ENCODE results near the gene SNX1.

Gene SNX1

GRCh38 chr15:64161688-64162477 lies 66.1 kb downstream of the SNX1 start:
- Histone ChIP-seq H3K79me2 (no peaks in the 10 kb centered on the region), H3K4me2 (ENCODE audit: low read length) (peak overlapping the region; percentile 86), H3K4me1 (no peaks in the 10 kb centered on the region), H2AFZ (no peak overlapping the region), H3K27ac (peak overlapping the region; percentile 77), H3K27me3 (ENCODE audit: control insufficient read depth, insufficient read depth, low read length) (no peaks in the 10 kb centered on the region), H3K9ac (no peak overlapping the region), H3K4me3 (ENCODE audit: low read depth, low read length) (peak overlapping the region; percentile 95), H3K9me3 (ENCODE audit: control insufficient read depth, low read length) (no peaks in the 10 kb centered on the region), H3K36me3 (ENCODE audit: control insufficient read depth, insufficient read depth, low read length) (no peaks in the 10 kb centered on the region)
- no peak for TF ChIP-seq CTCF (IDR thresholded peaks at IDR 0.05)

- no peaks in the 10 kb centered on the region for H3K9me3 ChIP-seq (ENCODE audit: control insufficient read depth, low read length)
- H3K4me2 ChIP-seq (ENCODE audit: low read length), result peak overlapping the region; percentile 86
- H2AFZ ChIP-seq, result peak overlapping the region; percentile 74
- H3K27me3 ChIP-seq (ENCODE audit: control insufficient read depth, insufficient read depth, low read length), result no peaks in the 10 kb centered on the region
- no peak for TF ChIP-seq CTCF (IDR thresholded peaks at IDR 0.05)
- H3K4me1 ChIP-seq, result no peaks in the 10 kb centered on the region
- H3K4me3 ChIP-seq (ENCODE audit: low read depth, low read length), result peak overlapping the region; percentile 95
- peak overlapping the region; percentile 77 for H3K27ac ChIP-seq
- no peaks in the 10 kb centered on the region for H3K36me3 ChIP-seq (ENCODE audit: control insufficient read depth, insufficient read depth, low read length)
- H3K9ac ChIP-seq, result no peak overlapping the region
- H3K79me2 ChIP-seq, result no peaks in the 10 kb centered on the region
These were observed 66.7 kb downstream of the SNX1 start for GRCh38 chr15:64162478-64162868.

GRCh38 chr15:64162869-64163658 lies 67.3 kb downstream of the SNX1 start, which contains the start of gene PPIB:
TSS of gene PPIB (minus strand) at chr15:64163022. CDS start at chr15:64162986, 36 bp downstream.
- Histone ChIP-seq H3K4me1 (no peaks in the 10 kb centered on the region), H3K79me2 (no peaks in the 10 kb centered on the region), H3K27me3 (ENCODE audit: control insufficient read depth, insufficient read depth, low read length) (no peaks in the 10 kb centered on the region), H2AFZ (peak within 1 kb of the TSS; percentile 93), H3K4me3 (ENCODE audit: low read depth, low read length) (peak within 1 kb of the TSS; percentile 95), H3K9me3 (ENCODE audit: control insufficient read depth, low read length) (no peaks in the 10 kb centered on the region), H3K27ac (peak within 1 kb of the TSS; percentile 77), H3K9ac (no peak within 1 kb of the TSS), H3K36me3 (ENCODE audit: control insufficient read depth, insufficient read depth, low read length) (no peaks in the 10 kb centered on the region), H3K4me2 (ENCODE audit: low read length) (peak within 1 kb of the TSS; percentile 86)
- peak; percentile 44 for TF ChIP-seq CTCF (IDR thresholded peaks at IDR 0.05)

- peak overlapping the region; percentile 84 for H3K4me2 ChIP-seq (ENCODE audit: low read length)
- H3K4me3 ChIP-seq (ENCODE audit: low read depth, low read length), result peak overlapping the region; percentile 95
- TF ChIP-seq CTCF (IDR thresholded peaks at IDR 0.05), result no peak
- no peak overlapping the region for H3K9ac ChIP-seq
- peak overlapping the region; percentile 67 for H3K27ac ChIP-seq
- no peaks in the 10 kb centered on the region for H3K9me3 ChIP-seq (ENCODE audit: control insufficient read depth, low read length)
- H3K4me1 ChIP-seq, result no peaks in the 10 kb centered on the region
- no peaks in the 10 kb centered on the region for H3K36me3 ChIP-seq (ENCODE audit: control insufficient read depth, insufficient read depth, low read length)
- H3K27me3 ChIP-seq (ENCODE audit: control insufficient read depth, insufficient read depth, low read length), result no peaks in the 10 kb centered on the region
- H2AFZ ChIP-seq, result peak overlapping the region; percentile 93
- no peaks in the 10 kb centered on the region for H3K79me2 ChIP-seq
These were observed 68.0 kb downstream of the SNX1 start for GRCh38 chr15:64163659-64164362.
